PC-9 (cell line): Measurements from ENCODE around the gene SELL. TPM values are rescaled to one million over a fixed set of nuclear protein-coding genes. Genes with fewer than 3 reads are reported as not detected.

ENCODE experiments used
- BruUV-seq: library from RNA; stranded (reverse); fragments of 400-500 nt; replicated peaks from 2 replicates; lab custom pipeline; 2021; lab: Mats Ljungman, UMichigan
- CTCF ChIA-PET: fragments of 300-600 bp; sonication (Branson Sonifier 250); formaldehyde crosslinking; loops from one replicate; lab custom pipeline; 2022; ENCODE audit warnings: antibody characterized with exemption; lab: Charles Lee
- POLR2A ChIA-PET: fragments of 300-600 bp; sonication (Branson Sonifier 250); formaldehyde crosslinking; loops from one replicate; lab custom pipeline; 2022; ENCODE audit warnings: antibody characterized with exemption; ENCODE audit not compliant: unreplicated experiment; lab: Charles Lee
- DNase-seq, 2 experiments: peaks; one replicate each; pipeline versions ENCODE4 v3.0.0 to v3.0.0-alpha.2; 2015 to 2022; ENCODE audit warnings: mixed read lengths in 1 of 2
- H2AFZ ChIP-seq: fragments of 200-600 bp; sonication (generic); 2 replicates; pipeline ENCODE4 v1.8.1; 2017; ENCODE audit warnings: antibody characterized with exemption
- H3F3A ChIP-seq: fragments of 200-600 bp; sonication (generic); 2 replicates; pipeline ENCODE4 v1.8.1; 2017; ENCODE audit warnings: antibody characterized with exemption, mild to moderate bottlenecking, low read depth; ENCODE audit not compliant: insufficient read depth
- H3K27ac ChIP-seq: fragments of 200-600 bp; sonication (generic); 2 replicates; pipeline ENCODE4 v1.6.1; 2016; ENCODE audit warnings: mixed run types
- H3K27me3 ChIP-seq: fragments of 200-600 bp; sonication (generic); 2 replicates; pipeline ENCODE4 v1.6.1; 2016; ENCODE audit warnings: low read depth, mixed run types; ENCODE audit not compliant: insufficient read depth
- H3K36me3 ChIP-seq: fragments of 200-600 bp; sonication (generic); 2 replicates; pipeline ENCODE4 v1.6.1; 2016; ENCODE audit warnings: low read depth, mixed run types
- H3K4me1 ChIP-seq: fragments of 200-600 bp; sonication (generic); replicated peaks from 2 replicates; pipeline ENCODE4 v1.6.1; 2016; ENCODE audit warnings: mixed run types; ENCODE audit not compliant: insufficient read depth
- H3K4me2 ChIP-seq: fragments of 200-600 bp; sonication (generic); 2 replicates; pipeline ENCODE4 v1.6.1; 2017; ENCODE audit warnings: mixed run types
- H3K4me3 ChIP-seq: fragments of 200-600 bp; sonication (generic); 2 replicates; pipeline ENCODE4 v1.6.1; 2016; ENCODE audit warnings: mixed run types
- H3K79me2 ChIP-seq: fragments of 200-600 bp; sonication (generic); 2 replicates; pipeline ENCODE4 v1.6.1; 2017; ENCODE audit warnings: low read depth, mixed run types
- H3K9me2 ChIP-seq: fragments of 200-600 bp; sonication (generic); 2 replicates; pipeline ENCODE4 v1.8.1; 2017; ENCODE audit warnings: mild to moderate bottlenecking; ENCODE audit not compliant: insufficient read depth
- H3K9me3 ChIP-seq: fragments of 200-600 bp; sonication (generic); 2 replicates; pipeline ENCODE4 v1.8.1; 2016; ENCODE audit warnings: low read depth; ENCODE audit not compliant: insufficient read depth
- H4K20me1 ChIP-seq: fragments of 200-600 bp; sonication (generic); 2 replicates; pipeline ENCODE4 v1.8.1; 2017; ENCODE audit not compliant: insufficient read depth
- CTCF ChIP-seq: fragments of 200-600 bp; sonication (generic); conservative IDR thresholded peaks from 2 replicates; pipeline ENCODE4 v1.6.1; 2017; ENCODE audit warnings: mixed run types, antibody characterized with exemption, mild to moderate bottlenecking, moderate library complexity
- EZH2 ChIP-seq: fragments of 200-600 bp; sonication (generic); IDR thresholded peaks from 2 replicates; pipeline ENCODE4 v1.8.0; 2017; ENCODE audit warnings: antibody characterized with exemption, low read depth
- intact Hi-C: fragments of 100-400 bp; cut with micrococcal nuclease; formaldehyde crosslinking; loops from one replicate; pipeline ENCODE4 v1.10.0; 2022; ENCODE audit not compliant: unreplicated experiment
- total RNA-seq: library from RNA; stranded (reverse); gene quantifications from 2 replicates; pipeline ENCODE4 v1.2.3, GENCODE V29; 2021

SELL gene
- total RNA-seq, 1 experiment from 2014 or later: 6.5 TPM

- intact Hi-C loops: no loop called here
- BruUV-seq: no TSS peak
Measured at GRCh38 chr1:169726851-169727250, 15.4 kb upstream of the SELL start.

GRCh38 chr1:169725930-169726329 lies 14.5 kb upstream of the SELL start:
- no peak overlapping the region for H3K4me2 ChIP-seq
- H3K4me3 ChIP-seq: no peak overlapping the region
- H3K9me2 ChIP-seq: peaks cover 3% of the 10 kb centered on the region; the same call in 1 of the 2 replicates
- no peak for DNase-seq
- CTCF ChIA-PET: no interaction called here
- H3K79me2 ChIP-seq: no peaks in the 10 kb centered on the region
- TF ChIP-seq EZH2 (no peak), CTCF (no peak)
- no peaks in the 10 kb centered on the region for H3K4me1 ChIP-seq
- H3K9me3 ChIP-seq: no peaks in the 10 kb centered on the region
- no peaks in the 10 kb centered on the region for H4K20me1 ChIP-seq
- H3K27ac ChIP-seq: no peak overlapping the region
- H3K27me3 ChIP-seq: no peaks in the 10 kb centered on the region
- no peak overlapping the region for H2AFZ ChIP-seq
- intact Hi-C loops: no loop called here
- no TSS peak for BruUV-seq
- POLR2A ChIA-PET: no interaction called here
- H3F3A ChIP-seq: no peaks in the 10 kb centered on the region
- no peaks in the 10 kb centered on the region for H3K36me3 ChIP-seq

More at GRCh38 chr1:169726851-169727250, 15.4 kb upstream of the SELL start:
- H3K4me2 ChIP-seq: no peak overlapping the region
- no peak overlapping the region for H3K27ac ChIP-seq
- no peaks in the 10 kb centered on the region for H3K4me1 ChIP-seq
- H3K36me3 ChIP-seq: no peaks in the 10 kb centered on the region
- H3K9me2 ChIP-seq: 0 out of 2 replicates have a peak, but pooled peaks cover 3% of the 10 kb centered on the region
- H3K9me3 ChIP-seq: no peaks in the 10 kb centered on the region
- no peak overlapping the region for H3K4me3 ChIP-seq
- POLR2A ChIA-PET: no interaction called here
- H3K79me2 ChIP-seq: no peaks in the 10 kb centered on the region
- H3F3A ChIP-seq: no peaks in the 10 kb centered on the region
- no peaks in the 10 kb centered on the region for H3K27me3 ChIP-seq
- H4K20me1 ChIP-seq: no peaks in the 10 kb centered on the region
- H2AFZ ChIP-seq: no peak overlapping the region
- no peak for DNase-seq
- CTCF ChIA-PET: no interaction called here
- TF ChIP-seq EZH2 (no peak), CTCF (no peak)

GRCh38 chr1:169724168-169724567 lies 12.7 kb upstream of the SELL start:
- Histone ChIP-seq H3K9me2 (peaks cover 3% of the 10 kb centered on the region; the same call in 1 of the 2 replicates), H3K4me3 (no peak overlapping the region), H3K36me3 (no peaks in the 10 kb centered on the region), H3K27ac (no peak overlapping the region), H2AFZ (no peak overlapping the region), H4K20me1 (no peaks in the 10 kb centered on the region), H3F3A (no peaks in the 10 kb centered on the region), H3K9me3 (no peaks in the 10 kb centered on the region), H3K79me2 (no peaks in the 10 kb centered on the region), H3K4me1 (no peaks in the 10 kb centered on the region), H3K4me2 (no peak overlapping the region), H3K27me3 (no peaks in the 10 kb centered on the region)
- no TSS peak for BruUV-seq
- intact Hi-C loops: no loop called here
- TF ChIP-seq CTCF (no peak), EZH2 (no peak)
- ChIA-PET CTCF (no interaction called here), POLR2A (no interaction called here)
- DNase-seq: no peak
